Aorta (tissue), 5 donors: ENCODE measurements around the gene HPSE2. TPM values are rescaled to one million over a fixed set of nuclear protein-coding genes. Genes with fewer than 3 reads are reported as not detected.

Experiments
- ATAC-seq: fragments of 200-7000 bp; cut with Tn5 transposase; one replicate; pipeline ENCODE4 v1.9.1; 2022; ENCODE audit warnings: moderate library complexity; ENCODE audit not compliant: low FRiP score
- DNase-seq, 2 donors: peaks; one replicate each; pipeline ENCODE4 v3.0.0-alpha.2; 2020
- H3K27ac ChIP-seq, 2 donors: one replicate each; pipeline ENCODE4 v1.5.1; 2013; ENCODE audit warnings: low read length in 2 of 2, mild to moderate bottlenecking in 2 of 2, moderate library complexity in 2 of 2, control low read depth in 1 of 2, inconsistent platforms in 1 of 2, low read depth in 1 of 2
- H3K27me3 ChIP-seq, 2 donors: one replicate each; pipeline ENCODE4 v1.6.1; 2013; ENCODE audit warnings: control low read depth in 1 of 2, low read length in 1 of 2, mild to moderate bottlenecking in 1 of 2, moderate library complexity in 1 of 2; ENCODE audit not compliant: insufficient read depth in 2 of 2, control insufficient read depth in 1 of 2
- H3K36me3 ChIP-seq, 2 donors: one replicate each; pipeline ENCODE4 v1.6.1; 2013; ENCODE audit warnings: control low read depth in 1 of 2, low read length in 1 of 2, mild to moderate bottlenecking in 1 of 2; ENCODE audit not compliant: insufficient read depth in 2 of 2, control insufficient read depth in 1 of 2
- H3K4me1 ChIP-seq, 2 donors: one replicate each; pipeline ENCODE4 v1.6.1; 2013; ENCODE audit warnings: low read length in 2 of 2, control low read depth in 1 of 2, mild to moderate bottlenecking in 1 of 2, moderate library complexity in 1 of 2; ENCODE audit not compliant: insufficient read depth in 2 of 2, control insufficient read depth in 1 of 2
- H3K4me3 ChIP-seq, 2 donors: one replicate each; pipeline ENCODE4 v1.5.1; 2013; ENCODE audit warnings: low read length in 2 of 2, control low read depth in 1 of 2, mild to moderate bottlenecking in 1 of 2
- H3K9me3 ChIP-seq: one replicate; pipeline ENCODE4 v1.6.1; 2013; ENCODE audit warnings: mild to moderate bottlenecking, low read length; ENCODE audit not compliant: control insufficient read depth
- WGBS, 2 donors: extraction: QIAGEN DNeasy Blood & Tissue Kit; methylation state at CpG; one replicate each; pipeline ENCODE4 v1.1.7; 2013; 5-methylcytosine and 5-hydroxymethylcytosine counted together
- intact Hi-C, 2 donors: fragments of 100-400 bp; cut with DNase I; formaldehyde crosslinking; loops; one replicate each; pipeline versions ENCODE4 v1.14.2 to v1.15.0; 2022
- polyA plus RNA-seq, 2 donors: library from polyadenylated mRNA; stranded (reverse); fragments of 200-250 nt; gene quantifications; one replicate each; pipeline ENCODE4 v1.2.3, GENCODE V29; 2013
- total RNA-seq, 2 donors: library from RNA; stranded (reverse); fragmentation: NEBNext Ultra II Directional; extraction: Animal tissue kit (Norgen Biotek cat#: 25700); gene quantifications; one replicate each; pipeline ENCODE4 v1.2.1, GENCODE V29; 2021
- donor health status: healthy with polysubstance abuse.
- donor health status: Bipolar disorder and iron deficiency.
- donor health status: DM: no; HTN: no; CAD: no.
- donor health status: DM: no; HTN: no; CAD: no.
- donor health status: DM: yes; HTN: yes; CAD: no.

Gene HPSE2
- total and polyA plus RNA-seq, 4 donors, result 1.2 to 22.0 (median 4.8) TPM

DNA sequence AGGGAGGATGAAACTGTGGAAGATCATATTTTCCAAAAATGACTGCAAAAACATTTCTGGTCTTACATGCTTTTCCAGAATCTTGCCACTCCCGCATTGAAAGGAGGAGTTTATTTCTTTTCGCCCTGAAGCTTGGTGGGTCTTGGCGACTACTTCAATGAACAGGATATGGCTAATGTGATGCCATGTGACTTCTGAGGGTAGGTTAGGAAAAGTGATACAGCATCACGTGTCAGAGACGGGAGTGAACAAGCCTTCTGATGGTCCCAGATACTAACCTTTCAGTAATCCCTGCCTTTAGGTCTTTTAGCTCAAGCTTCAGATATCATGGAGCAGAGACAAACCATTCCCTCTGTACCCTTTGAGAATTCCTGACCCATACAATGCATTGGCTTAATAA is 596.7 kb downstream of the HPSE2 start:
- no peak for ATAC-seq
- Histone ChIP-seq H3K27ac (no peak overlapping the region), H3K4me1 (no peaks in the 10 kb centered on the region), H3K9me3 (no peaks in the 10 kb centered on the region), H3K36me3 (no peaks in the 10 kb centered on the region), H3K27me3 (no peaks in the 10 kb centered on the region), H3K4me3 (no peak overlapping the region)
- WGBS, 2 donors, result 83 to 88% methylated on average over 5 of the region's 5 CpGs
- intact Hi-C loops, result no loop called here
- DNase-seq, result no peak

- Histone ChIP-seq H3K27me3 (no peaks in the 10 kb centered on the region), H3K4me1 (no peaks in the 10 kb centered on the region), H3K4me3 (no peak overlapping the region), H3K27ac (no peak overlapping the region), H3K36me3 (no peaks in the 10 kb centered on the region), H3K9me3 (no peaks in the 10 kb centered on the region)
- DNase-seq (no peak), ATAC-seq (no peak)
- intact Hi-C loops, result no loop called here
Observed at GRCh38 chr10:98636921-98637329, 598.7 kb downstream of the HPSE2 start.

GRCh38 chr10:98632456-98633150 is 603.0 kb downstream of the HPSE2 start:
- no peak for DNase-seq
- Histone ChIP-seq H3K4me1 (no peaks in the 10 kb centered on the region), H3K27ac (no peak overlapping the region), H3K4me3 (no peak overlapping the region), H3K27me3 (no peaks in the 10 kb centered on the region), H3K9me3 (no peaks in the 10 kb centered on the region), H3K36me3 (no peaks in the 10 kb centered on the region)
- 70 to 72% methylated on average over 7 of the region's 7 CpGs for WGBS, 2 donors
- ATAC-seq, result no peak
- intact Hi-C loops, result no loop called here

DNA sequence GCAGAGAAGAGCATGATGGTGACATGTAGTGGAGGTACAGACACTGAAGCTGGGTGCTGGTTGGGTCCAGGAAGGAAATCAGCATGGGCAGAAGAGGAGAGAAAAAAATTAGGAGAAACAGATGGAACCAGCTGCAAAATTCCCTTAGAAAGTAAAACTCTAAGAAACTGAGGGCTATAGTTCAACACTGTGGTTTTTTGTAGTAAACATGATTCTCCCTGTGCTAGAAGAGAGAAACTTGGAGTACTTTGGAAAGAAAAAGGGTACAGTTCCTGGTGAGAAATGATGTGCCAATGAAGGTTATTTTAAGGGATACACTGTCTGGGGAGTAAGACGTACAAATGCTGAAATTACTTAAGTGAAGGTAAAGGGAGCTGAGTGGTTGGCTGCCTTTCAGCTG is 607.4 kb downstream of the HPSE2 start:
- Histone ChIP-seq H3K9me3 (no peaks in the 10 kb centered on the region), H3K4me1 (no peaks in the 10 kb centered on the region), H3K27ac (no peak overlapping the region), H3K27me3 (no peaks in the 10 kb centered on the region), H3K4me3 (no peak overlapping the region), H3K36me3 (no peaks in the 10 kb centered on the region)
- WGBS, 2 donors, result 29 to 38% methylated on average over 1 of the region's 1 CpG
- DNase-seq (no peak), ATAC-seq (no peak)
- intact Hi-C loops, result no loop called here

- no peaks in the 10 kb centered on the region for H3K27me3 ChIP-seq
- no peak for DNase-seq
- no peaks in the 10 kb centered on the region for H3K4me1 ChIP-seq
- intact Hi-C loops, result no loop called here
- H3K9me3 ChIP-seq, result no peaks in the 10 kb centered on the region
- H3K36me3 ChIP-seq, result no peaks in the 10 kb centered on the region
- H3K4me3 ChIP-seq, result no peak overlapping the region
- H3K27ac ChIP-seq, result no peak overlapping the region
- 53 to 68% methylated on average over 1 of the region's 1 CpG for WGBS, 2 donors
- ATAC-seq, result no peak
Observed at GRCh38 chr10:98627711-98628110, 607.9 kb downstream of the HPSE2 start.

- no peaks in the 10 kb centered on the region for H3K9me3 ChIP-seq
- intact Hi-C loops, result no loop called here
Observed at GRCh38 chr10:98624963-98625362, 610.7 kb downstream of the HPSE2 start.

GRCh38 chr10:98623176-98623575 is 612.5 kb downstream of the HPSE2 start:
- Histone ChIP-seq H3K27ac (no peak overlapping the region), H3K36me3 (no peaks in the 10 kb centered on the region), H3K9me3 (no peaks in the 10 kb centered on the region), H3K4me3 (no peak overlapping the region), H3K27me3 (no peaks in the 10 kb centered on the region), H3K4me1 (no peaks in the 10 kb centered on the region)
- intact Hi-C loops, result no loop called here
- ATAC-seq (no peak), DNase-seq (no peak)
- 59 to 65% methylated on average over 3 of the region's 3 CpGs for WGBS, 2 donors

More at GRCh38 chr10:98624963-98625362, 610.7 kb downstream of the HPSE2 start:
- DNase-seq, result no peak
- Histone ChIP-seq H3K4me3 (no peak overlapping the region), H3K27me3 (no peaks in the 10 kb centered on the region), H3K36me3 (no peaks in the 10 kb centered on the region), H3K4me1 (no peaks in the 10 kb centered on the region), H3K27ac (no peak overlapping the region)
- ATAC-seq, result no peak
- WGBS, 2 donors, result 55 to 58% methylated on average over 2 of the region's 2 CpGs

DNA sequence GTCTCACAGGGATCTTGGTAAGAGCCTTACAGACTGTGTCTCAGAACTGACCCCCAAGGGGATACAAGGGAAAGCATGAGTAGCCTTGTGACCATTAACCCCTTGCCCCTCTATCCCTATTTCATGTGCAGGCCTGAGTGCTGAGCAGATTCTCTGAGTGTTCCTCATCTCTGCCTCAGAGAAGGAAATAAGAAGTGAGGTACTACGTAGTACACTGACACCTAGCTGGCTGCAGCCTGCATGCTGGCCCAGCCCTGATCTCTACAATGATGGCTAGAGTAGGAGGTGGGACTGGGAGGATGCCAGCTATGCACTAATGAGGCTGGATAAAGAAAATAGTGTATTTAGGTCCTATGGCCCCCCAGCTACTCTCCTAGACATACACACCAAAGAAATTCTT is 614.0 kb downstream of the HPSE2 start:
- intact Hi-C loops, result no loop called here

DNA sequence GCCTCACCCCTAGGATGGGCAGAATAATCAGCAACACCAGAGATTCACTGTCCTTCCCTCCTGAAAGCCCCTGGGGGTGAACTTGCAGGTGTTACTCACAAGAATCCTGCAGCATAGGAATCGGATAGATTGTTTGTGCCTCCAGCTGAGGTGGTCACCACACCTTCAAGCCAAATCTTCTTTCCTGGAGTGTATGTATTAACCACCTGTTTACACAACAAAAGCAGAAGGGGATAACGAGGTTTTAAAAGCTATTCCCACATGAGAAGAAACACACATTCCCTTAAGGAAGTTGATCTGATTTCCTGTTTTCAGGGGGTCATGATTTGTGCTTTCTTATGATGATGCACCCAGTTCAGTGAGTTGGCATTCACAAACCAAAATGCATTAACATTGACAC is 615.1 kb downstream of the HPSE2 start:
- Histone ChIP-seq H3K27me3 (no peaks in the 10 kb centered on the region), H3K9me3 (no peaks in the 10 kb centered on the region), H3K36me3 (no peaks in the 10 kb centered on the region), H3K4me3 (no peak overlapping the region), H3K4me1 (no peaks in the 10 kb centered on the region), H3K27ac (no peak overlapping the region)
- intact Hi-C loops, result no loop called here
- ATAC-seq (no peak), DNase-seq (no peak)
- WGBS, 2 donors, result 53 to 74% methylated on average over 2 of the region's 2 CpGs

More for the DNA sequence above, 614.0 kb downstream of the HPSE2 start:
- no peaks in the 10 kb centered on the region for H3K9me3 ChIP-seq
- H3K4me1 ChIP-seq, result no peaks in the 10 kb centered on the region
- no peaks in the 10 kb centered on the region for H3K36me3 ChIP-seq
- H3K27me3 ChIP-seq, result no peaks in the 10 kb centered on the region
- DNase-seq (no peak), ATAC-seq (no peak)
- no peak overlapping the region for H3K4me3 ChIP-seq
- 61 to 78% methylated on average over 1 of the region's 1 CpG for WGBS, 2 donors
- no peak overlapping the region for H3K27ac ChIP-seq
